Measurements from ENCODE around the gene TEX12. TPM values are rescaled to one million over a fixed set of nuclear protein-coding genes. Genes with fewer than 3 reads are reported as not detected.

The TEX12 gene
- total and polyA plus RNA-seq, 12 donors: 0.07 to 0.11 TPM; not detected in 10

- Histone ChIP-seq H3K9me3 (replicated peaks in 1 of 3) (no peaks in the 10 kb centered on the region), H3K4me1 (replicated peaks in 1 of 2) (peaks cover 0 to 18% of the 10 kb centered on the region in 2 donors), H3K27me3 (no peaks in the 10 kb centered on the region), H3K27ac (peak within 1 kb of the TSS; percentile 50 to 82 (median 62)), H3K36me3 (replicated peaks in 1 of 2) (peaks cover 0 to 6% of the 10 kb centered on the region in 2 donors), H3K4me3 (peak within 1 kb of the TSS in 3 of 4 donors; percentile 34 to 52 (median 35))
- TF ChIP-seq POLR2A (IDR thresholded peaks at IDR 0.05): peak in 1 of 2 donors; percentile 72
- TF ChIP-seq CTCF (IDR thresholded peaks at IDR 0.05): peak; percentile 80 to 99 (median 94)
- DNase-seq: peak; percentile 87 to 95 (median 92)
- 2 to 4% (median 3%) methylated on average over 11 of the region's 11 CpGs for WGBS, 4 donors
- intact Hi-C loops (cut with DNase I): loop anchor here in 1 of 2 donors (5.0 kb wide), 1 partner anchor 58 kb away; no protein-coding TSS in a partner anchor
These were observed 7.8 kb downstream of the TEX12 start, which contains the start of gene BCO2 for GRCh38 chr11:112174789-112175598. TSS of gene BCO2 (plus strand) at chr11:112175512. CDS start at chr11:112175602, 90 bp downstream.

GRCh38 chr11:112175599-112175952 is 8.4 kb downstream of the TEX12 start:
- peak in 2 of 7 donors; percentile 20 to 23 for DNase-seq
- WGBS, 4 donors: 6 to 13% (median 11%) methylated on average over 4 of the region's 4 CpGs
- peaks cover 0 to 18% of the 10 kb centered on the region in 2 donors for H3K4me1 ChIP-seq (replicated peaks in 1 of 2)
- H3K9me3 ChIP-seq (replicated peaks in 1 of 3): no peaks in the 10 kb centered on the region
- no peaks in the 10 kb centered on the region for H3K27me3 ChIP-seq
- intact Hi-C loops (cut with DNase I): loop anchor here in 1 of 2 donors (5.0 kb wide), 1 partner anchor 58 kb away; no protein-coding TSS in a partner anchor
- peaks cover 0 to 10% of the 10 kb centered on the region in 2 donors for H3K36me3 ChIP-seq (replicated peaks in 1 of 2)
- TF ChIP-seq POLR2A (IDR thresholded peaks at IDR 0.05) (no peak), CTCF (IDR thresholded peaks at IDR 0.05) (no peak)
- H3K4me3 ChIP-seq: peak overlapping the region in 3 of 4 donors; percentile 34 to 52 (median 35)
- H3K27ac ChIP-seq: peak overlapping the region; percentile 50 to 82 (median 62)

- Histone ChIP-seq H3K4me3 (peak overlapping the region in 2 of 4 donors; percentile 34 to 52), H3K4me1 (replicated peaks in 1 of 2) (peaks cover 0 to 18% of the 10 kb centered on the region in 2 donors), H3K27me3 (no peaks in the 10 kb centered on the region), H3K27ac (peak overlapping the region in 3 of 5 donors; percentile 62 to 82 (median 69)), H3K9me3 (replicated peaks in 1 of 3) (no peaks in the 10 kb centered on the region), H3K36me3 (replicated peaks in 1 of 2) (peaks cover 0 to 10% of the 10 kb centered on the region in 2 donors)
- no peak for DNase-seq
- no peak for TF ChIP-seq POLR2A (IDR thresholded peaks at IDR 0.05)
- TF ChIP-seq CTCF (IDR thresholded peaks at IDR 0.05): no peak
- WGBS, 4 donors: 51 to 56% (median 53%) methylated on average over 1 of the region's 1 CpG
- intact Hi-C loops (cut with DNase I): loop anchor here in 1 of 2 donors (5.0 kb wide), 1 partner anchor 59 kb away; no protein-coding TSS in a partner anchor
These were observed 8.9 kb downstream of the TEX12 start for GRCh38 chr11:112176077-112176476.

GRCh38 chr11:112177589-112177988 is 10.4 kb downstream of the TEX12 start:
- TF ChIP-seq CTCF (IDR thresholded peaks at IDR 0.05) (no peak), POLR2A (IDR thresholded peaks at IDR 0.05) (no peak)
- DNase-seq: no peak
- Histone ChIP-seq H3K4me1 (replicated peaks in 1 of 2) (peaks cover 0 to 18% of the 10 kb centered on the region in 2 donors), H3K4me3 (no peak overlapping the region), H3K27me3 (no peaks in the 10 kb centered on the region), H3K9me3 (replicated peaks in 1 of 3) (no peaks in the 10 kb centered on the region), H3K27ac (no peak overlapping the region), H3K36me3 (replicated peaks in 1 of 2) (peaks cover 0 to 10% of the 10 kb centered on the region in 2 donors)
- intact Hi-C loops (cut with DNase I): loop anchor here in 1 of 2 donors (5.0 kb wide), 1 partner anchor 60 kb away; no protein-coding TSS in a partner anchor
- 70 to 85% (median 79%) methylated on average over 4 of the region's 4 CpGs for WGBS, 4 donors

Data from adrenal gland (tissue), 12 donors.